HG03432 (cell line): ENCODE measurements around the gene TRAP1.

Experiments used
- ATAC-seq: cut with Tn5 transposase; IDR thresholded peaks from one replicate; pipeline ENCODE4 v1.9.1; 2021; ENCODE audit warnings: mild to moderate bottlenecking, moderate library complexity; ENCODE audit not compliant: unreplicated experiment

The TRAP1 gene

DNA sequence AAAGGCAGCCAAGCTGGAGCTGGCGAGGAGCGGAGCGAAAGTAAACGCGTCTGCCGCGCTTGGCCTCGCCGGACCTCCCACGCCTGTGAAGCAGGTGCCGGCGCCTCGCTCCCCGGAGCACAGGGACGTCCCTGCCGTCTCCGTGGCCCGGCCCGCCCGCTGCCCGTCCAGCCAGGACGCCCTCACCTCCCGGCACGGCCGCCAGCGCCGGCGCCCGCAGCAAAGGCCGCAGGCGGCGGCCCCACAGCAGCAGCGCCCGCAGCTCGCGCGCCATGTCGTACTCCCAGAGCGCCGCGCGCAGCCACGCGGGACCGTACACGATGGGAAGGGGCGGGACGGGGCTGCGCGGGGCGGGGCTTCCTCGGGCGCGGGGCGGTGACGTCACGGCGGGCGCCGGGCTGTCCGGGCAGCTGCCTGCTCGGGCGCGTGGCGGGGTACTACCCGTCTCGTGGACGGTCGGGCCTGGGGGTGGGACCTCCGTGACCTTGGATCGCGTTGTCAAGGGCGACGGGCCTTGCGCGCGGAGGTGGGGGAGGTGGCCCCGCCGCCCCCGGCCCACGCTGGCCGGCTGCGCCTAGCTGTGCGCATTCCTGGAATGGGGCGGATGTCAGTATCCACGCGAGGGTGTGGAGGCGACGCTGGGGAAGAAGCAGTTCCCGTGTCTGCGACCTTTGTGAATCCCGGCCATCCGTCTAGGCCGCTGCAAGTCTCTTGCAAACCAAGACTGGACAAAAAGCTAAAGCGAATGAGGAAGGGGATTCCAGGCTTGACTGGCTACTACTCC lies at the start of gene TRAP1:
Gene TRAP1, minus strand, starts transcription at position 290 of the 784 bp plus-strand sequence. Its CDS starts 16 bp downstream, at position 274.
- peak; percentile 91 for ATAC-seq

- no peak for ATAC-seq
Measured at GRCh38 chr16:3766177-3766576, 48.9 kb upstream of the TRAP1 start.

- no peak for ATAC-seq
Measured at GRCh38 chr16:3764409-3764808, 47.1 kb upstream of the TRAP1 start.

- ATAC-seq, result no peak
Measured at GRCh38 chr16:3762107-3762750, 44.9 kb upstream of the TRAP1 start.

GRCh38 chr16:3761375-3762106 lies 44.2 kb upstream of the TRAP1 start:
- ATAC-seq, result no peak

GRCh38 chr16:3760518-3760917 lies 43.2 kb upstream of the TRAP1 start:
- no peak for ATAC-seq

DNA sequence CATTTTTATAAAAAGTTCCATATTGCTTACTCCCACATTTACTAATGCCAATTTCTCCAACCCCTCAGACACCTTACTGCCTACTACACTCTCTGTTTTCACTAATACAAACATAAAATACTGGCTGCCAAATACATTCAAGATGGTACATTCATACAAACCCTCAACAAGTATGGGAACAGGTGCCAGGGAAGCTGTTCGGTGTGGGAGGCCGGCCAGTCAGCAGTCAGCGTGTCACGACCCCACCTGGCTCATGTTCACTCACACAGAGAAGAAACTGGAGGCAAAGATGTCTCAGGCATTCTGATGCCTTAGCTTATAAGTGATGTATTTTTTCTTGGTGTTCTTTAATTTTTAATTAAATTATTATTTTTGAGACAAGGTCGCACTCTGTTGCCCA lies 42.4 kb upstream of the TRAP1 start:
- no peak for ATAC-seq

DNA sequence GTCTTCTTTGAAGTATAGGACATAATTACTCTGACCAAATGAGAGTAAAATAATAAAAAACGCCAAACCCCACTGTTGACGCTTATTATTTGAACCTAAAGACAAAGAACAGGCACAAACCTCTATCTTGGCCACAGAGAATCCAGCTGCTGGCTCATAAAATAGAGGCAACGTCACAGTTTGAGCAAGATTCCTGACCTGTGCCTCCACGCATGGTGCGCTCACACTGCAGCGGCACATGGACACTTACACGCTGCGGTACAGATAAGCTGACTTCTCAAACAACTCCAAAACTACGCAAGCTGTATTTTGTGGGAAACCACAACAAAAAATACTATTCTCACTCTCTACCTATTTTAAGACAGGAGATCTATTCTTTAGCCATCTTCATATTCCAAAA lies 38.8 kb upstream of the TRAP1 start:
- no peak for ATAC-seq

- ATAC-seq, result no peak
Measured at GRCh38 chr16:3755249-3755648, 37.9 kb upstream of the TRAP1 start.

GRCh38 chr16:3754772-3755171 lies 37.4 kb upstream of the TRAP1 start:
- no peak for ATAC-seq

DNA sequence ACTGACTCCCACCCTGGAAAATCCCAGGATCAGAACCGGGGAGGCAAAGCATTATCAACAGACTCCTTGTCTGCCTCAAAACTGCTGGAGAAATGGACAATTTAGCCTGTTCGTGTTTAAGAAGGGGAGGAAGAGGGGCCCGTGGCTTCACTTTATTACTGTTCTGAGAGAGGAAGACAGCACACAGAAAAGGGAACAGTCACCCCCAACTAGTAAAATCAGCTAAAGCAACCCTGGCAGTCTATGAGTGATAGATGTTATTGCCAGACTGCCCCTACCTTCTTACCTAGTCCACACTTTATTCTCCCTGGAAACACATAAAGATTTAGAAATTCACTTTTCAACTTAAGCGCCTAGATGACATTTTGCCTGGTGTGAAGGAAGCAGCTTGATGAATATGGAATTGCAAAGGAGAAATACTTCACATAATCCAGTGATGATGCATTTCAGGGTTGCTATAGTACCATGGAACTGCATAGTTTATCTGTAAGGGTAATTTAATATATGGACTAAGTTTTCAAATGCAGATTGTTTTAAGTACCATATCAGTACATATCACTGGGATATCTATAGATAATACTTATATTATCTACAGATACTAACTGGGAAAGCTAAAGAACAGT lies 36.9 kb upstream of the TRAP1 start:
- no peak for ATAC-seq

- ATAC-seq, result no peak
Measured at GRCh38 chr16:3752984-3753383, 35.7 kb upstream of the TRAP1 start.

GRCh38 chr16:3751878-3752277 lies 34.6 kb upstream of the TRAP1 start:
- no peak for ATAC-seq

DNA sequence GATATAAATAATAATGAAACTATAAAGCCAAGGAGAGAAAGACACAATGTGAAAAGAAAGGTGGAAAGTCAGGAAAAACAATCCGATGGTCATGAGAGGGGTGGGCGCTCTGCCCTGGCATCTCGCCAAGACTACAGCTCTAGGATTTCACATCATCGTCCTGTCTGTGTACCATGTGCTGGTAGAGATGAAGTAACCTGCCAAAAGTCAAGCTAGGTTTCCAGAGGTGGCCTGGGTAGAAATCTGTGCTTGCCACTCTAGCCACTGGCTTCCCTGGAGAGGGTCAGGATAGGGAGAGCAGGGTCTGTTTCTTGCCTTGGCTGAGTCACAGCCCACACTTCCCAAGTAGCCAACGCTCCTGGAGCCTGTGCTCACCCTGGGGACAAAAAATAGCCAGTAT lies 31.0 kb upstream of the TRAP1 start:
- no peak for ATAC-seq

- ATAC-seq, result no peak
Measured at GRCh38 chr16:3745751-3746355, 28.5 kb upstream of the TRAP1 start.

DNA sequence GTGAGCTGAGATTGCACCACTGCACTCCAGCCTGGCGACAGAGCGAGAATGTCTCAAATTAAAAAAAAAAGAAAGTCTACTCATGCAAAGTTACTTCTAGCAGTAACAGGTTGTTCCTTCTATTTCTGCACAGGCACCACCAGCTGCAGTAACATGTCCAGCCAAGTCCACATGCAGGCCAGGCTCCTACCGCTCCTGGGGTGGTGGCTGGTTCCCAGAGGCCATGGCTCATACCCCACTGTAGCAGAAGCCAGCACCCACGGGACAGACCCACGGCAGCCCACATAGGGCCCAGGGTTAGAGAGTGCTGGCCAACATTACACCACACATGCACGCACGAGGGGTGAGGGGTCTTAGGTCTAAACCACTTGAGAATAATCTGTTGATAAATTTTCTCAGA lies 26.7 kb upstream of the TRAP1 start:
- ATAC-seq, result no peak

DNA sequence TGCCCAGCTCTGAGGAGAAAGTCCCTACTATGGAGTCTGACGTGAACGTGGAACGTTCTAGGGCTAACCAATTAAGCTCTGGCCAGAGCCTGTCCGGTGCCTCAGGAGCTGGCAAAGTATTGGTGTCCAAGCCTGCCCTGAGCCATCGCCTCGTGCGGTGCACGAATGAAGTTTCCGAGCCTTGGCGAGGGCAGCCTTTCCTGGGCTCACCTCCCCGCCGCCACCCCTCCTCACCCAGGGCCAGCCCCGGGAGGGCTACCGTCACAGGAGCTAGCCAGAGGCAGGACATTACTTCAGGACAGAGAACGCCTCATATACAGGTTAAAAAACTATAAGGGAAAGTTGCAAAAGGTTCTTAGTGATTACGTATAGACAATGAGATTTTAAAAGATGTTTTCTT lies 23.6 kb upstream of the TRAP1 start:
- ATAC-seq, result no peak

DNA sequence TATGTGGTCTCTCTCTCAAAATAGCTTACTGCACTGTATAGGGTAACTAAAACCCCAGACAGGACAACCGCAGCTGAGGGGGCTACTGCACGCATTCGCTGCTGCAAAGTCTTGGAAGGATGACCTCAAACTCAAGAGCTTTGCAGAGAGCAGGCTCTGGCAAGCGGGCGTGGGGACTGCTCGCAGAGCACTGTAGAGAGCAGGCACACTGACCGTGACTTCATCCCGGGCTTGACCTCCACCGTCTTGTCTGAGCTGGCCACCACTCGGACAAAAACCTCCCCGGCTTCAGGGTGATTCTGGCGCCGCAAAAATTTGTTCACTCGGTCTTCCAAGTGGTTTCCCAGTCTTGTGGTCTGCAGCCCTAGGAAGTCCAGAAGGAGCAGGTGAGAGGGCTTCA lies 22.9 kb upstream of the TRAP1 start:
- ATAC-seq, result no peak

- no peak for ATAC-seq
Measured at GRCh38 chr16:3739636-3740035, 22.3 kb upstream of the TRAP1 start.

DNA sequence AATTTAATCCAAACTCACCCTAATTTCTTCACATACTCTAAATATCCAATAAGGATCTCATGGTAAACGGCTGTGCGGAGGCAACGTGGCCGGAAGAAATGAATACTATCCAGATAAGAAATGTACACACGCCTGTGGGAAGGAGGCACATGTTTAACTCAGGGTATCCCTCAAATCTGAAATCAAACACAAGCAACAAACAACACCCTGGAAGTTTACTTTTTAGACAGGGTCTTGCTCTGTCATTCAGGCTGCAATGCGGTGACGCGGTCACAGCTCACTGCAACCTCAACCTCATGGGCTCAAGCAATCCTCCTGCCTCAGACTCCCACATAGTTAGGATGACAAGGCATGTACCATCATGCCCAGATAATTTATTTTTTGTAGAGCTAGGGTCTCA lies 21.2 kb upstream of the TRAP1 start:
- ATAC-seq, result no peak

DNA sequence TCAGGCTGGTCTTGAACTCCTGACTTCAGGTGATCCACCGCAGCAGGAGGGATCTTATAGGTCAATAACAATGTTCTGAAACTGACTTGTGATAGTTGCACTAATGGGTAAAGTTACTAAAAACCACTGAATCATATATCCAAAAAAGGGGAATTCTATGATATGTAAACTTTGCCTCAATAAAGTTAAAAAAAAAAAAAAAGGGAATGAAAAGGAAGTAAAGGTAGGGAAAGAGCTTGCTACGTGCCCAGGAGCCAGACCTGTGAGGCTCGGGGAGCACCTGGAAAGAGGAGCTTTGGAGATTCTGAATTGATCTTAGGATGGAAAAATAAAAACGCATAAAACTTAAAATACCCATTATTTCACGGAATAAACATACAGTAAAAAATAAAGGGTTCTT lies 20.8 kb upstream of the TRAP1 start:
- no peak for ATAC-seq
